Fibroblast of lung (primary cell): ENCODE results near the gene IL1RAP. TPM values are rescaled to one million over a fixed set of nuclear protein-coding genes. Genes with fewer than 3 reads are reported as not detected.

Experiments
- DNase-seq, 2 donors: peaks; one replicate each; pipeline versions ENCODE4 v3.0.0 to v3.0.0-alpha.2; 2010; ENCODE audit warnings: low read depth in 2 of 2
- H2AFZ ChIP-seq: 2 replicates; pipeline ENCODE4 v1.5.1; 2012; ENCODE audit warnings: low read length, control low read depth, inconsistent platforms
- H3K27ac ChIP-seq: 2 replicates; pipeline ENCODE4 v1.5.1; 2011; ENCODE audit warnings: low read length, control low read depth; ENCODE audit not compliant: insufficient read depth
- H3K27me3 ChIP-seq: 2 replicates; pipeline ENCODE4 v1.5.1; 2011; ENCODE audit warnings: mild to moderate bottlenecking, low read length; ENCODE audit not compliant: control insufficient read depth, insufficient read depth
- H3K36me3 ChIP-seq: 2 replicates; pipeline ENCODE4 v1.5.1; 2011; ENCODE audit warnings: low read length; ENCODE audit not compliant: control insufficient read depth, insufficient read depth
- H3K4me1 ChIP-seq: 2 replicates; pipeline ENCODE4 v1.5.1; 2011; ENCODE audit warnings: low read length; ENCODE audit not compliant: control insufficient read depth, insufficient read depth; ENCODE audit errors: extremely low read depth
- H3K4me2 ChIP-seq: 2 replicates; pipeline ENCODE4 v1.5.1; 2011; ENCODE audit warnings: low read length, control low read depth; ENCODE audit not compliant: insufficient read depth; ENCODE audit errors: extremely low read depth
- H3K4me3 ChIP-seq, 4 experiments: fragments of 200-600 bp in 1 of 4; sonication (generic) in 1 of 4; replicated peaks in 1 of 4; 2 replicates each; pipeline ENCODE4 v1.5.1; 2011 to 2016; ENCODE audit warnings: low read length in 4 of 4, low read depth in 3 of 4, mild to moderate bottlenecking in 3 of 4, control low read depth in 2 of 4, inconsistent platforms in 1 of 4, mixed read lengths in 1 of 4; ENCODE audit not compliant: insufficient read depth in 1 of 4; ENCODE audit errors: control extremely low read depth in 1 of 4
- H3K79me2 ChIP-seq: 2 replicates; pipeline ENCODE4 v1.5.1; 2012; ENCODE audit warnings: mild to moderate bottlenecking, low read length, inconsistent platforms; ENCODE audit not compliant: control insufficient read depth, insufficient read depth
- H3K9ac ChIP-seq: 2 replicates; pipeline ENCODE4 v1.5.1; 2011; ENCODE audit warnings: mild to moderate bottlenecking, low read length, control low read depth; ENCODE audit not compliant: insufficient read depth
- H3K9me3 ChIP-seq: 2 replicates; pipeline ENCODE4 v1.5.1; 2012; ENCODE audit warnings: low read depth, low read length; ENCODE audit not compliant: control insufficient read depth, insufficient read depth
- H4K20me1 ChIP-seq: 2 replicates; pipeline ENCODE4 v1.5.1; 2011; ENCODE audit warnings: low read length; ENCODE audit not compliant: control insufficient read depth, insufficient read depth; ENCODE audit errors: extremely low read depth
- EZH2 ChIP-seq: IDR thresholded peaks from 2 replicates; pipeline ENCODE4 v1.5.1; 2012; ENCODE audit warnings: low read length, control low read depth, mild to moderate bottlenecking; ENCODE audit errors: missing control alignments
- polyA plus RNA-seq, 2 donors: library from polyadenylated mRNA; depleted of rRNA in 1 of 2; stranded (reverse) in 1 of 2; unstranded in 1 of 2; fragments of >200 nt; gene quantifications; 2 replicates each; pipeline ENCODE4 v1.2.1, GENCODE V29; 2011 to 2012; ENCODE audit warnings: missing spikeins in 1 of 2
- total RNA-seq: library from RNA; depleted of rRNA; stranded (reverse); fragments of >200 nt; gene quantifications from 2 replicates; pipeline ENCODE4 v1.2.1, GENCODE V29; 2014
- TF ChIP-seq, protein P1 (sequence below), 2 donors: IDR thresholded peaks in 1 of 2; conservative IDR thresholded peaks in 1 of 2; 1 replicate in 1 of 2; 2 replicates in 1 of 2; pipeline ENCODE4 v1.5.1; 2011 to 2012; ENCODE audit warnings: low read length in 2 of 2, control low read depth in 1 of 2, inconsistent platforms in 1 of 2, low read depth in 1 of 2, mild to moderate bottlenecking in 1 of 2

Gene IL1RAP
- total and polyA plus RNA-seq, 2 donors (not counting 1 experiment from before 2014, with no cell fraction given): 10.2 to 12.6 TPM

DNA sequence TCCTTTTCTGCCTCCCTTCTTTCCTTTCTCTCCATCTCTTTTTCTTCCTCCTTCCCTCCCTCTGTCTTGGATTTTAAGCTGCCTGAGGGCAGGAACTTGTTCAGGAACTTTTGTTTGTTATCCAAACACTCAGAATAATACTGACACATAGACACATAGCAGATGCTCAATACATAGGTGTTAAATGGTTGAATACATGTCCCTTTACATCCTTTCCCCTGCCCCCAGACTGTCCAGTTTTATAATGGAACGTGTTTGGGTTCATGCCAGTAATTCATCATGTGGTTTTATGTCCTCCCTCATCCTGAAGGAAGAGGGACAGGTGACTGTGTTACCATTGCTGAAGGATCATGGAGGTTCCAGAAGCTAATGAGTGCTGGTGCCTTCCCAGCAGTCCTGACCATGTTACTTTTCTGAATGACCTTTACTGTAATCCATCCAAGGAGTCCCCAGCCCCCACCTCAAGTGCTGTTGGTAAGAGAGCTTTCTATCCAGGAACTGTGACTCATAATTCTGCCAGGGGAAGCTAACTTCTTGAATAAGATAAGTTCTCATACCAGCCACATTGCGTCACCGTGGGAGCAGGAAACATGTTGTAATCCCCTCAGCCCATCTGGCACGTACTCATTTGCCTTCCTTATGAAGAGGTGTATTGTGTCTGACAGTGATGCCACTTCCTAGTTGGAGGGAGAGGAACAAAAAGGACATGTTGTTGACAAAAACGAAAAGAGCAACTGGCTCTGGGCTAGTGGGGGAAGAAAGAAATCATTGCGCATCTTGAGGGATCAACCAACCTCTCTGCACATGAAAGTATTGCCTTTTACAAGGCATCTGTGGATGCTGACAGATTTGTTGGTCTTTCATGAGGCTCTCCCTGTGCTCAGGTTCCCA is 52.4 kb downstream of the IL1RAP start:
- Histone ChIP-seq H3K79me2 (no peaks in the 10 kb centered on the region), H4K20me1 (no peaks in the 10 kb centered on the region), H3K4me1 (peaks cover 3% of the 10 kb centered on the region), H2AFZ (peak overlapping the region; percentile 17), H3K4me2 (peak overlapping the region; percentile 34), H3K36me3 (no peaks in the 10 kb centered on the region), H3K9ac (no peak overlapping the region), H3K27ac (peak overlapping the region; percentile 68), H3K9me3 (no peaks in the 10 kb centered on the region), H3K4me3 (no peak overlapping the region), H3K27me3 (no peaks in the 10 kb centered on the region)
- peak; percentile 99 to 100 for DNase-seq
- no peak for TF ChIP-seq EZH2
- TF ChIP-seq, protein P1, sequence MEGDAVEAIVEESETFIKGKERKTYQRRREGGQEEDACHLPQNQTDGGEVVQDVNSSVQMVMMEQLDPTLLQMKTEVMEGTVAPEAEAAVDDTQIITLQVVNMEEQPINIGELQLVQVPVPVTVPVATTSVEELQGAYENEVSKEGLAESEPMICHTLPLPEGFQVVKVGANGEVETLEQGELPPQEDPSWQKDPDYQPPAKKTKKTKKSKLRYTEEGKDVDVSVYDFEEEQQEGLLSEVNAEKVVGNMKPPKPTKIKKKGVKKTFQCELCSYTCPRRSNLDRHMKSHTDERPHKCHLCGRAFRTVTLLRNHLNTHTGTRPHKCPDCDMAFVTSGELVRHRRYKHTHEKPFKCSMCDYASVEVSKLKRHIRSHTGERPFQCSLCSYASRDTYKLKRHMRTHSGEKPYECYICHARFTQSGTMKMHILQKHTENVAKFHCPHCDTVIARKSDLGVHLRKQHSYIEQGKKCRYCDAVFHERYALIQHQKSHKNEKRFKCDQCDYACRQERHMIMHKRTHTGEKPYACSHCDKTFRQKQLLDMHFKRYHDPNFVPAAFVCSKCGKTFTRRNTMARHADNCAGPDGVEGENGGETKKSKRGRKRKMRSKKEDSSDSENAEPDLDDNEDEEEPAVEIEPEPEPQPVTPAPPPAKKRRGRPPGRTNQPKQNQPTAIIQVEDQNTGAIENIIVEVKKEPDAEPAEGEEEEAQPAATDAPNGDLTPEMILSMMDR (conservative IDR thresholded peaks at IDR 0.05 in 1 of 2, IDR thresholded peaks at IDR 0.05 in 1 of 2; ENCODE audit: low read depth in 1 of 2, low read length in 2 of 2): no peak

DNA sequence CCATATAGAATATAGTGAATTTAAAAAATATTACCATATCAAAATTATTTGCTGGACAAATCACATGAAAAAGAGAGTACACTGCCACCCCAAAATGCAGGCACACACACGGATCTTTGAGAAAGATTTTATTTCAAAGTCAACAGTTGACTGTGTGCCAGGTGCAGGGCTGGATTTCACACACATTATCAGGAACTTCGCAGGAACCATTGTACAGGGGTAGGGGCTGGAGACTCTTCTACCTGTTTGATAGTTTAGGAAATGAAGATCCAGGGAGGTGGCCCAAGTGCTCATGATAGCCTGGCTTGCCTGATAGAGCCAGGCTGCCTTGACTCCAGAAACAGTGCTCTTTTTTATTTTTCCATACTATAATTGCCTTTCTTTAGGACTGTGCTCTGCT is 54.2 kb downstream of the IL1RAP start:
- Histone ChIP-seq H3K79me2 (no peaks in the 10 kb centered on the region), H2AFZ (no peak overlapping the region), H3K9ac (no peak overlapping the region), H3K27me3 (no peaks in the 10 kb centered on the region), H3K4me3 (no peak overlapping the region), H3K4me1 (peaks cover 3% of the 10 kb centered on the region), H3K9me3 (no peaks in the 10 kb centered on the region), H3K27ac (no peak overlapping the region), H4K20me1 (no peaks in the 10 kb centered on the region), H3K36me3 (no peaks in the 10 kb centered on the region), H3K4me2 (no peak overlapping the region)
- TF ChIP-seq EZH2: no peak
- no peak for DNase-seq

DNA sequence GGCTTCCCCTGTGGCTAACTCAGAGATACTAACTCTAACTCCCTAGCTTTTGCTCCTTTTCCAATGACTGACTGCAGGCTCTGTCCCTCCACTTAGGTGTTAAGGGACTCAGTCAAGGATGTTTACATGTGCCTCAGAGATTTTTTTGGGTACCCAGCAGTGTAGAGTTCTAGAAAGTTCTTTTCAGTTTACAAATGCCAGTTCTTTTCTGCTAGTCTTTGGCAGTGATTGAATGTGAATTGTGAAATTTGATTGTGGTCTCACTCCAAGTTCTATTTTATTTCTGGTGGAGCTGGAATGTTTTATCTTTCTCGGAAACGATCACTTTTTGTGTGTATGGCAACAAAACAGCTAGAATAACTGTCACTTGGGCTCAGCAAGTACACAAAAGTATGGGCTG is 60.6 kb downstream of the IL1RAP start:
- Histone ChIP-seq H3K79me2 (no peaks in the 10 kb centered on the region), H3K4me2 (no peak overlapping the region), H3K4me1 (no peaks in the 10 kb centered on the region), H3K4me3 (no peak overlapping the region), H3K9me3 (no peaks in the 10 kb centered on the region), H3K27me3 (no peaks in the 10 kb centered on the region), H3K27ac (no peak overlapping the region), H3K36me3 (no peaks in the 10 kb centered on the region), H2AFZ (no peak overlapping the region), H3K9ac (no peak overlapping the region), H4K20me1 (no peaks in the 10 kb centered on the region)
- TF ChIP-seq, protein P1 (conservative IDR thresholded peaks at IDR 0.05 in 1 of 2, IDR thresholded peaks at IDR 0.05 in 1 of 2; ENCODE audit: low read depth in 1 of 2, low read length in 2 of 2): no peak
- no peak for TF ChIP-seq EZH2
- DNase-seq: no peak
